A549 (cell line): ENCODE data around the gene PALLD. TPM values are rescaled to one million over a fixed set of nuclear protein-coding genes. Genes with fewer than 3 reads are reported as not detected.

Experiments used
- ATAC-seq, 2 experiments: fragments of 200-7000 bp in 1 of 2; fragments of >200 bp in 1 of 2; cut with Nextera tagmentation in 1 of 2; cut with Tn5 transposase in 1 of 2; 3 replicates each; pipeline versions ENCODE4 v1.8.0 to v1.9.1; 2018 to 2020; ENCODE audit warnings: mild to moderate bottlenecking in 1 of 2, moderate library complexity in 1 of 2
- CTCF ChIA-PET: fragments of 300-600 bp; sonication (Branson Sonifier 250); formaldehyde crosslinking; extraction: SDS; loops from one replicate; lab custom pipeline; 2021; ENCODE audit warnings: antibody characterized with exemption, inconsistent platforms; lab: Yijun Ruan, JAX
- POLR2A ChIA-PET: fragments of 350-600 bp; formaldehyde crosslinking; extraction: SDS; loops from one replicate; lab custom pipeline; 2021; ENCODE audit warnings: antibody characterized with exemption, inconsistent platforms; lab: Yijun Ruan, JAX
- DNase-seq, 2 experiments: peaks; one replicate each; pipeline versions ENCODE4 v3.0.0 to v3.0.0-alpha.2; 2011 to 2016; ENCODE audit warnings: low read depth in 1 of 2, low spot score in 1 of 2
- FAIRE-seq: peaks from 2 replicates; lab custom pipeline; 2011; peaks lifted over from hg19 to GRCh38; lab: Jason Lieb, UNC
- H3K27ac ChIP-seq, 2 experiments: fragments of >200 bp; sonication (Bioruptor Twin); formaldehyde crosslinking; 3 replicates each; pipeline ENCODE4 v1.5.1; 2016 to 2017
- H3K4me1 ChIP-seq: fragments of >200 bp; sonication (Bioruptor Twin); formaldehyde crosslinking; 3 replicates; pipeline ENCODE4 v1.6.1; 2016
- H3K4me2 ChIP-seq: fragments of >200 bp; sonication (Bioruptor Twin); formaldehyde crosslinking; 3 replicates; pipeline ENCODE4 v1.6.1; 2016
- H3K4me3 ChIP-seq: fragments of >200 bp; sonication (Bioruptor Twin); formaldehyde crosslinking; 3 replicates; pipeline ENCODE4 v1.5.1; 2016
- H3K9me3 ChIP-seq: fragments of >200 bp; sonication (Bioruptor Twin); formaldehyde crosslinking; 3 replicates; pipeline ENCODE4 v1.6.1; 2016
- BCL3 ChIP-seq: fragments of >200 bp; sonication (Bioruptor Twin); formaldehyde crosslinking; IDR thresholded peaks from 3 replicates; pipeline ENCODE4 v1.6.1; 2016
- CBX8 ChIP-seq: fragments of 200-600 bp; sonication (generic); IDR thresholded peaks from 2 replicates; pipeline ENCODE4 v1.6.1; 2016
- CHD4 ChIP-seq: fragments of 200-600 bp; sonication (generic); IDR thresholded peaks from 2 replicates; pipeline ENCODE4 v1.6.1; 2016; ENCODE audit warnings: antibody characterized with exemption, mild to moderate bottlenecking, borderline replicate concordance
- E2F6 ChIP-seq: IDR thresholded peaks from 2 replicates; pipeline ENCODE4 v1.6.1; 2012; ENCODE audit warnings: low read depth, borderline replicate concordance
- EP300 ChIP-seq, 2 experiments: fragments of >200 bp; sonication (Bioruptor Twin); formaldehyde crosslinking; IDR thresholded peaks; 2 replicates in 1 of 2; 3 replicates in 1 of 2; pipeline ENCODE4 v1.6.1; 2016 to 2017
- ESRRA ChIP-seq: fragments of 150-350 bp; IDR thresholded peaks from 2 replicates; pipeline ENCODE4 v1.6.1; 2014; ENCODE audit warnings: mild to moderate bottlenecking, low read length, borderline replicate concordance
- FOXS1 ChIP-seq: fragments of 250-450 bp; sonication (Bioruptor Pico); IDR thresholded peaks from 2 replicates; pipeline ENCODE4 v1.5.0; 2020; ENCODE audit warnings: mild to moderate bottlenecking, moderate library complexity
- HDAC2 ChIP-seq: fragments of 200-600 bp; sonication (generic); IDR thresholded peaks from 2 replicates; pipeline ENCODE4 v1.6.1; 2016
- HEYL ChIP-seq: fragments of 250-450 bp; sonication (Bioruptor Pico); IDR thresholded peaks from 2 replicates; pipeline ENCODE4 v1.8.0; 2021; ENCODE audit warnings: mild to moderate bottlenecking, moderate library complexity
- HOXA7 ChIP-seq: fragments of 250-450 bp; sonication (Bioruptor Pico); IDR thresholded peaks from 2 replicates; pipeline ENCODE4 v1.5.0; 2020; ENCODE audit warnings: mild to moderate bottlenecking, moderate library complexity
- HOXB5 ChIP-seq: fragments of 250-450 bp; sonication (Bioruptor Pico); IDR thresholded peaks from 2 replicates; pipeline ENCODE4 v1.5.0; 2020; ENCODE audit warnings: mild to moderate bottlenecking, moderate library complexity
- JUNB ChIP-seq: fragments of >200 bp; sonication (Bioruptor Twin); formaldehyde crosslinking; IDR thresholded peaks from 2 replicates; pipeline ENCODE4 v1.6.1; 2016
- KDM1A ChIP-seq: fragments of 200-600 bp; sonication (generic); IDR thresholded peaks from 2 replicates; pipeline ENCODE4 v1.6.1; 2016; ENCODE audit warnings: low read depth, mild to moderate bottlenecking
- MAZ ChIP-seq: fragments of 150-350 bp; IDR thresholded peaks from 2 replicates; pipeline ENCODE4 v1.6.1; 2014; ENCODE audit warnings: antibody characterized with exemption, low read depth, low read length, borderline replicate concordance
- NFE2L2 ChIP-seq: fragments of 150-350 bp; conservative IDR thresholded peaks from 2 replicates; pipeline ENCODE4 v1.6.1; 2014; ENCODE audit warnings: low read length
- PHF8 ChIP-seq: fragments of 200-600 bp; sonication (generic); IDR thresholded peaks from 2 replicates; pipeline ENCODE4 v1.6.1; 2016; ENCODE audit warnings: low read depth, mild to moderate bottlenecking, antibody characterized with exemption, moderate library complexity, borderline replicate concordance
- POLR2AphosphoS2 ChIP-seq: conservative IDR thresholded peaks from 2 replicates; pipeline ENCODE4 v1.6.1; 2012; ENCODE audit warnings: low read length, improper control_type of control experiment, inconsistent platforms
- RAD21 ChIP-seq, 2 experiments: fragments of >200 bp in 1 of 2; sonication (Bioruptor Twin) in 1 of 2; formaldehyde crosslinking in 1 of 2; IDR thresholded peaks in 1 of 2; conservative IDR thresholded peaks in 1 of 2; 2 replicates in 1 of 2; 3 replicates in 1 of 2; pipeline ENCODE4 v1.6.1; 2012 to 2018; ENCODE audit warnings: inconsistent platforms in 1 of 2
- RNF2 ChIP-seq: fragments of 200-600 bp; sonication (generic); IDR thresholded peaks from 2 replicates; pipeline ENCODE4 v1.6.1; 2016; ENCODE audit warnings: low read depth, mild to moderate bottlenecking, antibody characterized with exemption, moderate library complexity, borderline replicate concordance
- TFCP2L1 ChIP-seq: fragments of 250-450 bp; sonication (Bioruptor Pico); IDR thresholded peaks from 2 replicates; pipeline ENCODE4 v1.5.0; 2021; ENCODE audit warnings: mild to moderate bottlenecking
- ZC3H11A ChIP-seq: fragments of 450-650 bp; IDR thresholded peaks from 2 replicates; pipeline ENCODE4 v1.6.1; 2014; ENCODE audit warnings: antibody characterized with exemption, mild to moderate bottlenecking
- ZFP36 ChIP-seq: fragments of 450-650 bp; IDR thresholded peaks from 2 replicates; pipeline ENCODE4 v1.6.1; 2014; ENCODE audit warnings: borderline replicate concordance; ENCODE audit not compliant: partially characterized antibody
- ZSCAN20 ChIP-seq: fragments of 250-450 bp; sonication (Bioruptor Pico); IDR thresholded peaks from 2 replicates; pipeline ENCODE4 v1.8.0; 2022; ENCODE audit warnings: mild to moderate bottlenecking, moderate library complexity
- WGBS: methylation state at CpG from one replicate; pipeline ENCODE4 v1.1.6; 2017; ENCODE audit errors: missing lambda C conversion rate; 5-methylcytosine and 5-hydroxymethylcytosine counted together
- polyA plus RNA-seq, 4 experiments: library from polyadenylated mRNA; depleted of rRNA in 3 of 4; stranded (reverse); fragments of >200 nt; fragmentation: RNase III in 1 of 4; extraction: RNeasy Plus Mini Kit Qiagen cat#74134 plus additional on column Dnase treatment in 1 of 4; gene quantifications; 2 replicates in 3 of 4; 3 replicates in 1 of 4; pipeline ENCODE4 v1.2.3, GENCODE V29; 2011 to 2017

The PALLD gene
- polyA plus RNA-seq, 2 of the 4 experiments (the other 2 are of a cell fraction): 88.8 to 113 TPM

GRCh38 chr4:168608771-168609170, 111.9 kb downstream of the PALLD start:
- CTCF ChIA-PET: interaction anchor here (1.4 kb wide), 1 partner anchor 9 kb away, joined by 4 read pairs; no protein-coding TSS in a partner anchor
- FAIRE-seq: no peak
- TF ChIP-seq ESRRA: no peak
- TF ChIP-seq EP300 (IDR thresholded peaks at IDR 0.05): no peak
- TF ChIP-seq, all 56 proteins: peak for 0

GRCh38 chr4:168609369-168609768, 112.5 kb downstream of the PALLD start:
- 96% methylated on average over 4 of the region's 4 CpGs for WGBS
- no peak for DNase-seq
- no peak for FAIRE-seq
- peak overlapping the region in 1 of 2 experiments; percentile 48; a peak in 1 of 6 replicates for H3K27ac ChIP-seq
- ATAC-seq: no peak
- no peaks in the 10 kb centered on the region for H3K9me3 ChIP-seq
- no peak overlapping the region for H3K4me2 ChIP-seq
- POLR2A ChIA-PET: no interaction called here
- no peak overlapping the region for H3K4me3 ChIP-seq
- TF ChIP-seq ZSCAN20 (no peak), POLR2AphosphoS2 (no peak), HEYL (CRISPR knock-in tag) (no peak), NFE2L2 (no peak), ZC3H11A (no peak), CBX8 (no peak), MAZ (no peak), PHF8 (no peak), BCL3 (no peak), ZFP36 (no peak), HDAC2 (no peak), KDM1A (no peak)
- peaks cover 42% of the 10 kb centered on the region for H3K4me1 ChIP-seq
- CTCF ChIA-PET: interaction anchor here (1.1 to 1.4 kb wide), 3 partner anchors 8 to 12 kb away, joined by 3 to 4 read pairs (median 4); no protein-coding TSS in a partner anchor

More at GRCh38 chr4:168608771-168609170, 111.9 kb downstream of the PALLD start:
- ATAC-seq: no peak
- H3K4me1 ChIP-seq: peaks cover 42% of the 10 kb centered on the region
- DNase-seq: no peak
- no peak overlapping the region for H3K4me3 ChIP-seq
- H3K4me2 ChIP-seq: no peak overlapping the region
- WGBS: 84% methylated on average over 4 of the region's 4 CpGs
- POLR2A ChIA-PET: no interaction called here
- H3K9me3 ChIP-seq: no peaks in the 10 kb centered on the region
- 0 out of 6 replicates have a peak overlapping the region, but pooled peaks of 1 of the 2 experiments have one; percentile 48 for H3K27ac ChIP-seq

- H3K27ac ChIP-seq: peak overlapping the region in 1 of 2 experiments; percentile 85; a peak in 2 of 6 replicates
- no peak for ATAC-seq
- FAIRE-seq: no peak
- no peak for DNase-seq
- 92% methylated on average over 6 of the region's 6 CpGs for WGBS
- CTCF ChIA-PET: interaction anchor here (1.0 kb wide), 1 partner anchor 8 kb away, joined by 3 read pairs; no protein-coding TSS in a partner anchor
- H3K4me1 ChIP-seq: peaks cover 41% of the 10 kb centered on the region
- H3K4me2 ChIP-seq: no peak overlapping the region
- no peak for TF ChIP-seq HOXA7
- TF ChIP-seq HOXB5 (CRISPR knock-in tag): no peak
- no peak for TF ChIP-seq TFCP2L1 (CRISPR knock-in tag)
- no peak for TF ChIP-seq RNF2
- no peak for TF ChIP-seq HEYL (CRISPR knock-in tag)
- TF ChIP-seq JUNB: no peak
- TF ChIP-seq EP300 (IDR thresholded peaks at IDR 0.05): no peak
- TF ChIP-seq FOXS1: no peak
- TF ChIP-seq MAZ: no peak
- no peak for TF ChIP-seq CBX8
- TF ChIP-seq RAD21 (conservative IDR thresholded peaks at IDR 0.05 in 1 of 2, IDR thresholded peaks at IDR 0.05 in 1 of 2): no peak
- no peak for TF ChIP-seq E2F6
- TF ChIP-seq ZSCAN20: no peak
- no peak for TF ChIP-seq CHD4
- TF ChIP-seq, all 56 proteins: peak for 0
- no peaks in the 10 kb centered on the region for H3K9me3 ChIP-seq
- no peak overlapping the region for H3K4me3 ChIP-seq
- POLR2A ChIA-PET: interaction anchor here (0.7 kb wide), 1 partner anchor 26 kb away, joined by 3 read pairs; no protein-coding TSS in a partner anchor
Observed at GRCh38 chr4:168610911-168611530, 114.2 kb downstream of the PALLD start.
